ENCODE measurements around the gene PRAMEF6. TPM values are rescaled to one million over a fixed set of nuclear protein-coding genes. Genes with fewer than 3 reads are reported as not detected.

PRAMEF6 gene
- not detected in 2 replicates for total RNA-seq

DNA sequence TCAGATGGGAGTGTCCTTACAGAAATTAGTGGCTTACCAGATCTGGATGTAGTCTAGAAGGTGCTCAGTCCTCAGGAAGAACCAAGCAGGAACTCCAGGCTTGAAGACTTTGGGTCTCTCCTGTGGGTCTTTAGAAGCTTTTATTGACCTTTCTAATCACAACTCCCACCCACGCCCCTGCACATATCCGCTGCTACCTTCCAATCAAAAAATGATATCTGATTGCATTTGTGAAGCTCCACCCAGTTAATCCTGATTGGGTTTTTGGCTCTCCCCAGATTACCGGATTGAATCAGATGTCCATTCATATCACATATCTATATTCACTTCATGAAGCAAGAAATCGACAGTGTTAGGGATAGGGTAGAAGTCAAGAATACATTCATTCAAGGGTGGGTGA, at the start of gene PRAMEF6:
Gene PRAMEF6, minus strand, starts transcription at position 101 of the 400 bp plus-strand sequence. CDS start 5,062 bp downstream, outside the sequence.

DNA sequence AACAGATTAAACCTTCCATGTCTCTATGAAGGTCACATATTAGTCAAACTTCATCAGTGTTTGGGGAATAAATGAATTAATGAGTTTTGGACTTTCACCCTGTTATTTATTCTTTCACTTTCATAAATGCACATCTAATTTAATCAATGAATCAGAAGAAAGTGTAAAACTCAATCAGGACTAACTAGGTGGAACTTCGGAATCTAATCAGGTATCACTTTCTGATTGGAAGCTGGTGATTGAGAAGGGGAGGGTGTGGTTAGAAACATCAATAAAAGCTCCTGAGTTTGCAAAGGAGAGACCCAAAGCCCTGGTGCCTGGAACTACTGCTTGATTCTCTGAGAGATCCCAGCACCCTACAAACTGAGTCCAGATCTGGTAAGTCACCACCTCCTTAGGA, 31.1 kb downstream of the PRAMEF6 start, which contains the start of gene PRAMEF7:
Gene PRAMEF7, plus strand, starts transcription at position 301 of the 400 bp plus-strand sequence. CDS start 1,083 bp downstream, outside the sequence.

DNA sequence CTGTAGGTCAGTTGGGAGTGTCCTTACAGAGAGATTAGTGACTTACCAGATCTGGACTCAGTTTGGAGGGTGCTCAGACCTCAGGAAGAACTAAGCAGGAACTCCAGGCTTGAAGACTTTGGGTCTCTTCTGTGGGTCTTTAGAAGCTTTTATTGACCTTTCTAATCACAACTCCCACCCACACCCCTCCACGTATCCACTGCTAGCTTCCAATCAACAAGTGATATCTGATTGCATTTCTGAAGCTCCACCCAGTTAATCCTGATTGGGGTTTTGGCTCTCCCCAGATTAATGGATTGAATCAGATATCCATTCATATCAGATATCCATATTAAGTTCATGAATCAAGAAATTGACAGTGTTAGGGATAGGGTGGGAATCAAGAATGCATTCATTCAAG, 49.2 kb downstream of the PRAMEF6 start, which contains the start of gene PRAMEF10:
Gene PRAMEF10, minus strand, starts transcription at position 101 of the 400 bp plus-strand sequence. CDS start 2,423 bp downstream, outside the sequence.

Other genes with a start within 250 kb of the PRAMEF6 start
- not detected in 2 replicates for gene AADACL3, start 231.5 kb downstream of the PRAMEF6 start, total RNA-seq
- gene CFAP107, start 201.4 kb downstream of the PRAMEF6 start, total RNA-seq = not detected in 2 replicates
- not detected in 2 replicates for gene PRAMEF12, start 173.8 kb downstream of the PRAMEF6 start, total RNA-seq
- not detected in 2 replicates for gene PRAMEF1, start 156.2 kb downstream of the PRAMEF6 start, total RNA-seq
- gene PRAMEF11, start 116.2 kb downstream of the PRAMEF6 start, total RNA-seq = not detected in 2 replicates
- gene HNRNPCL1, start 98.9 kb downstream of the PRAMEF6 start, total RNA-seq = not detected in 2 replicates
- gene PRAMEF2, start 90.5 kb downstream of the PRAMEF6 start, total RNA-seq = not detected in 2 replicates
- not detected in 2 replicates for gene PRAMEF4, start 61.4 kb downstream of the PRAMEF6 start, total RNA-seq
- not detected in 2 replicates for gene PRAMEF10, start 49.3 kb downstream of the PRAMEF6 start, total RNA-seq
- gene PRAMEF7, start 31.0 kb downstream of the PRAMEF6 start, total RNA-seq = not detected in 2 replicates
- gene PRAMEF27, start 109.0 kb upstream of the PRAMEF6 start, total RNA-seq = not detected in 2 replicates
- not detected in 2 replicates for gene HNRNPCL3, start 113.2 kb upstream of the PRAMEF6 start, total RNA-seq
- not detected in 2 replicates for gene PRAMEF25, start 123.2 kb upstream of the PRAMEF6 start, total RNA-seq
- gene HNRNPCL2, start 169.3 kb upstream of the PRAMEF6 start, total RNA-seq = not detected in 2 replicates
- not detected in 2 replicates for gene PRAMEF26, start 208.4 kb upstream of the PRAMEF6 start, total RNA-seq
- not detected in 2 replicates for gene HNRNPCL4, start 218.1 kb upstream of the PRAMEF6 start, total RNA-seq
- not detected in 2 replicates for gene PRAMEF9, start 224.3 kb upstream of the PRAMEF6 start, total RNA-seq